COR-L47 (cell line): ENCODE results near the gene DCAF15.
"Not testable (repeated sequence)": the region's sequence is repeated elsewhere in the genome, so short reads cannot be mapped to it uniquely, and the experiment has no call there.

Experiments
- DNase-seq: peaks from one replicate; lab custom pipeline; 2025; lab: John Stamatoyannopoulos, UW

DCAF15 gene

GRCh38 chr19:13952154-13952930 is at the start of gene DCAF15:
DCAF15 (plus strand) TSS chr19:13952509; CDS start chr19:13952513, 4 bp downstream.
- DNase-seq = peak; percentile 100

GRCh38 chr19:13902993-13903555 is 49.2 kb upstream of the DCAF15 start:
- no peak for DNase-seq

- DNase-seq = peak; percentile 94
These were observed 46.4 kb upstream of the DCAF15 start, which contains the start of the genes BRME1 and CC2D1A for GRCh38 chr19:13905634-13906520. BRME1 (minus strand) TSS chr19:13906117; CDS start chr19:13904892, 1,225 bp downstream. CC2D1A (plus strand) TSS chr19:13906201; CDS start chr19:13906442, 241 bp downstream.

- DNase-seq = no peak
These were observed 45.8 kb upstream of the DCAF15 start for GRCh38 chr19:13906521-13906904.

GRCh38 chr19:13906910-13907309 is 45.4 kb upstream of the DCAF15 start:
- no peak for DNase-seq

GRCh38 chr19:13908674-13909073 is 43.6 kb upstream of the DCAF15 start:
- no peak for DNase-seq

GRCh38 chr19:13909430-13909829 is 42.9 kb upstream of the DCAF15 start:
- no peak for DNase-seq

- no peak for DNase-seq
These were observed 39.0 kb upstream of the DCAF15 start for GRCh38 chr19:13913352-13913751.

- DNase-seq = no peak
These were observed 37.5 kb upstream of the DCAF15 start for GRCh38 chr19:13914777-13915176.

- DNase-seq = no peak
These were observed 34.4 kb upstream of the DCAF15 start for GRCh38 chr19:13917888-13918406.

- no peak for DNase-seq
These were observed 33.4 kb upstream of the DCAF15 start for GRCh38 chr19:13918726-13919411.

- no peak for DNase-seq
These were observed 31.8 kb upstream of the DCAF15 start for GRCh38 chr19:13920524-13920923.

GRCh38 chr19:13920940-13921747 is 31.2 kb upstream of the DCAF15 start:
- DNase-seq = no peak

GRCh38 chr19:13922118-13922517 is 30.2 kb upstream of the DCAF15 start:
- DNase-seq = not testable (repeated sequence)

GRCh38 chr19:13923194-13923987 is 28.9 kb upstream of the DCAF15 start:
- no peak for DNase-seq

GRCh38 chr19:13926010-13926409 is 26.3 kb upstream of the DCAF15 start:
- DNase-seq = no peak

- no peak for DNase-seq
These were observed 25.6 kb upstream of the DCAF15 start for GRCh38 chr19:13926715-13927114.

- no peak for DNase-seq
These were observed 23.0 kb upstream of the DCAF15 start for GRCh38 chr19:13929340-13929739.

- no peak for DNase-seq
These were observed 22.4 kb upstream of the DCAF15 start for GRCh38 chr19:13929956-13930355.

GRCh38 chr19:13930402-13930801 is 21.9 kb upstream of the DCAF15 start:
- DNase-seq = no peak
